CD4-positive, alpha-beta T cell treated with Interleukin-17A for 4 hours (primary cell): ENCODE results near the gene TMEM132C.

Experiments
- DNase-seq: peaks from one replicate; pipeline ENCODE4 v3.0.0-alpha.2; 2020; ENCODE audit warnings: mixed read lengths

The TMEM132C gene

GRCh38 chr12:128507470-128507869, 240.5 kb downstream of the TMEM132C start:
- no peak for DNase-seq

- DNase-seq = no peak
These were observed 242.2 kb downstream of the TMEM132C start for GRCh38 chr12:128509170-128509569.

- DNase-seq = no peak
These were observed 243.5 kb downstream of the TMEM132C start for GRCh38 chr12:128510511-128510910.

GRCh38 chr12:128513331-128513730, 246.4 kb downstream of the TMEM132C start:
- DNase-seq = no peak

- no peak for DNase-seq
These were observed 246.9 kb downstream of the TMEM132C start for GRCh38 chr12:128513831-128514230.

GRCh38 chr12:128518644-128519043, 251.7 kb downstream of the TMEM132C start:
- DNase-seq = no peak

GRCh38 chr12:128519426-128519825, 252.5 kb downstream of the TMEM132C start:
- DNase-seq = no peak

GRCh38 chr12:128521981-128522380, 255.0 kb downstream of the TMEM132C start:
- DNase-seq = no peak

GRCh38 chr12:128524439-128524838, 257.5 kb downstream of the TMEM132C start:
- no peak for DNase-seq

GRCh38 chr12:128531170-128531569, 264.2 kb downstream of the TMEM132C start:
- DNase-seq = no peak

- no peak for DNase-seq
These were observed 267.9 kb downstream of the TMEM132C start for GRCh38 chr12:128534906-128535305.

GRCh38 chr12:128536810-128537209, 269.8 kb downstream of the TMEM132C start:
- no peak for DNase-seq

GRCh38 chr12:128537668-128538067, 270.7 kb downstream of the TMEM132C start:
- DNase-seq = no peak

GRCh38 chr12:128542844-128543243, 275.9 kb downstream of the TMEM132C start:
- DNase-seq = no peak

GRCh38 chr12:128543460-128543859, 276.5 kb downstream of the TMEM132C start:
- no peak for DNase-seq

- no peak for DNase-seq
These were observed 277.0 kb downstream of the TMEM132C start for GRCh38 chr12:128543971-128544370.

GRCh38 chr12:128548949-128549348, 282.0 kb downstream of the TMEM132C start:
- DNase-seq = no peak

- DNase-seq = no peak
These were observed 282.7 kb downstream of the TMEM132C start for GRCh38 chr12:128549601-128550218.

GRCh38 chr12:128551266-128551665, 284.3 kb downstream of the TMEM132C start:
- DNase-seq = no peak

- no peak for DNase-seq
These were observed 287.8 kb downstream of the TMEM132C start for GRCh38 chr12:128554546-128555304.

GRCh38 chr12:128557231-128557630, 290.3 kb downstream of the TMEM132C start:
- DNase-seq = no peak

- DNase-seq = no peak
These were observed 298.0 kb downstream of the TMEM132C start for GRCh38 chr12:128564956-128565355.

- no peak for DNase-seq
These were observed 300.8 kb downstream of the TMEM132C start for GRCh38 chr12:128567730-128568129.
